Femur (tissue), 1 donor: ENCODE results near the gene KIF3B.
"Not testable (repeated sequence)": the region's sequence is repeated elsewhere in the genome, so short reads cannot be mapped to it uniquely, and the experiment has no call there.

Experiments used
- DNase-seq: peaks from one replicate; pipeline ENCODE4 v3.0.0-alpha.2; 2017

Gene KIF3B

DNA sequence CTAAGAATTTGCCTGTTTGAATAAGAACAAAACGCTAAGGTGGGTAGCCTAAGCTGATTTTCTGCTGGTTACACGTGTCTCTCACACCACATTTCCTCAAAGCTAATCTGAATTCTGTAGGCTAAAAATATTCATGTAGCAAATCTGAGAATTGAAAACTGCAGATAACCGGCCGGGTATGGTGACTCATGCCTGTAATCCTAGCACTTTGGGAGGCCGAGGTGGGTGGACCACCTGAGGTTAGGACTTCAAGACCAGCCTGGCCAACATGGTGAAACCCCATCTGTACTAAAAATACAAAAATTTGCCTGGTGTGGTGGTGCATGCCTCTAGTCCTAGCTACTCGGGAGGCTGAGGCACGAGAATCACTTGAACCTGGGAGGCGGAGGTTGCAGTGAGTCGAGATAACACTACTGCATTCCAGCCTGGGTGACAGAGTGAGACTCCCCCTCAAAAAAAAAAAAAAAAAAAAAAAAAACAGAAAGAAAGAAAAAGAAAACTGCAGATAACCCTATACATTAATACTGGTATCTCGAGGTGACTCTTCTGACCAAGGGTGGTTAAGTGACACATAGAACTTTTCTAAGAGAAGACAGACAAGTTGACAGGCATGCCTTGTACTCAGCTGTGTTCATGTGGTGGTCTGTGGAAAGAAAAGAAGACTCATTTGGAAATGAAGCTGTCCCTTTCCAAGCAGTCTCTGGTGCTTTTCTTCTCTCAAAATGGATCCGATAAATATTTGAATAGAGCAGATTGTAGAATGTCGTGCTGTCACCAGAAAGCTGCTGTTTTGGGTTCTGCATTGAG lies 55.9 kb downstream of the KIF3B start:
- DNase-seq: no peak

DNA sequence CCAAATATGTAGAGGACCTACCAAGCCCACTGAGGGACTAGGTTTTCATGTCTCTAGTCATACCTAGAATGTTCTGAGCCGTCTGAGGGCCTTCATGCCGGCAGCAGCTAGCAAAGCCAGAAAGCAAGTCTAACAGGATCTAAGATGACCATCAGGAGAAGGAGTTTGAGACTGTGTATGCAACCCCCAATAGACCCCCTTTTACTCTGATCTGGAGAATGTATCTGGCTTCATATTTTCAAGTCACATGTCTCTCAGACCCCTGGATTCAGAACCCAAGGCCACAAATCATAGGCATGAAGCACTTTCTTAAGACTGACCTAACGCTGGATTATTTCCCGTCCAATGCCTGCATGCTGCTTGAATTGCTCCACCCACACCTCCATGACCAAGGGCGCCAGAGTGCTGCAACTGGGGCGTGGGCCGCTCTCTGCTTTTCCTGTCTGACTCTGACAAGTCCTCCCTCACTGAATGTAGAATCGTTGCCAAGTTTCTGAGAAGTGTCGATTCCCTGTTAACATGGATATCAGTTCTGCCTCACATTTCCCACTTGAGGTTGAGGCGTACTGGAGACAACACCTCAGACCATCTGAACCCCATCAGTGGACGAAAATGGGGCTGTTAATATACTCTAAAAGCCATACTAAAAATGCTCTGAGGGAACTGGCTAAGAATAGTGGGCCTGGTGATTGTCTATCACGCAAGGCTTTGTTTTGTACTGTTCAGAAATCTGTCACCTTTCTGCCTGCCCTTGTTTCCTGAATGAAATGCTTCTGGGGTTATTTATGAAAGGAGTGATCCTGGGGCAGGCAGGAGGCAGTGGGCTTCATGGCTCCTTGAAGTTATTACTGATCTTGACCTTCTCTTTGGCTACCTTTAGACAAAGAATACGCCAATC lies 56.8 kb downstream of the KIF3B start:
- DNase-seq: peak; percentile 50

DNA sequence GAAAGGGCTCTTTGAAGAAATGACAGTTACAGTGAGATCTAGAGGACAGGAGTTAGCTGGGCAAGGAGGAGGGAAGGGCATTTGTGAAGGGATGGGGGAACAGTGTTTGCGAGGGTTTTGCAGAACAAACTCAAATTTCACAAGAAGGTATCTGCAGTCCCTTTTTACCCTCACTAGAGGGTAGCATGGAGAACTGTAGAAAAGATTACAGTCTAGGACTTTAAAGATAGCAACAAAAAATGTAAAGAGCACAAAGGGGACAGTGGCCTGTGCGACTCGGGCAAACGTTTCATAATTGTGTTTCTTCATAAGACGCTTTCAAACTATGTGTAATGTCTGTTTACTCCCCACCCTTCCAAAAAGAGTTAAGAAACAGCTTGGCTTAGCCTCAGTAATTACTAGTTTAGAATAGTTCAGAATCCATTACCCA lies 59.5 kb downstream of the KIF3B start:
- no peak for DNase-seq

DNA sequence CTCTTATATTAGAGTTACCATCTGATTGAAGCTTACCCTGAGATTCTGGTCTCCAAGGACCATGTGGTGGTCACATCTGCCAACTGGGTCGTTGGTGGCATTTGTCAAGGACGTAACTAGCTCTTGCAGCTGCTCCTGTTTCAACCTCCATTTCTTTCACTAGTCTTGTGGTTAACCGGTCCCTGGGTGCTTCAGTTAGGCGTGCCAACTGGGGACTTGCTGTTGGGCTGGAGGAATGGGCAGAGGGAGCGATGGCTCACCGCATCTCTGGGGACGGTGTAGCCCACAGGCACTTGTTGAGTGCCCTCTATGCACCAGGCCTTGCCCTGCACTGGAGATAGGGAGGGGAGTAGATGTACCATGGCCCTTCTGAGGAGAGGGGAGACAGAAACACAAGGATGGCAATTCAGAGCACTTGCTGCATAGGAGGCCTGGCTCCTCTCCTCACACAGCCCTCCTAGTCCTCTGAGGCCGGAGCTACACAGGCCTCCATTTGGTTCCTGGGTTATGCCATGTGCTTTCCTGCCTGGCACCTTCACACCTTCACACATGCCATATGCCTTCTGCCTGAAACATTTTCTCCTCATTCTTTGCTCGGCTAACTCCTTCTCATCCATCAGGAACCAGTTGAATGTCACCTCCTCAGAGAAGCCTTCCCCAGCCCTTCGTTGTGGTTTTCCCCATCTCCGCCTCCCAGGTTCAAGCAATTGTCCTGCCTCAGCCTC lies 60.6 kb downstream of the KIF3B start:
- peak; percentile 42 for DNase-seq

DNA sequence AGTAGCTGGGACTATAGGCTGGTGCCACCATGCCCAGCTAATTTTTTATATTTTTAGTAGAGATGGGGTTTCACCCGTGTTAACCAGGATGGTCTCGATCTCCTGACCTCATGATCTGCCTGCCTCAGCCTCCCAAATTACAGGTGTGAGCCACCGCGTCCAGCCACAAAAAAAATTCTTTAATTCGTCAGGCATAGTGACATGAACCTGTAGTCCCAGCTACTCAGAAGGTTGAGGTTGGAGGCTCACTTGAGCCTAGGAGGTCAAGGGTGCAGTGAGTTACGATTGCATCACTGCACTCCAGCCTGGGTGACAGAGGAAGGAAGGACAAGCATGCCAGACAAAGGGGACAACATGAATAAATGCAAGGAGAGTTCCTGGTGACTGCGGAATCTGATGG lies 61.2 kb downstream of the KIF3B start:
- DNase-seq: no peak

DNA sequence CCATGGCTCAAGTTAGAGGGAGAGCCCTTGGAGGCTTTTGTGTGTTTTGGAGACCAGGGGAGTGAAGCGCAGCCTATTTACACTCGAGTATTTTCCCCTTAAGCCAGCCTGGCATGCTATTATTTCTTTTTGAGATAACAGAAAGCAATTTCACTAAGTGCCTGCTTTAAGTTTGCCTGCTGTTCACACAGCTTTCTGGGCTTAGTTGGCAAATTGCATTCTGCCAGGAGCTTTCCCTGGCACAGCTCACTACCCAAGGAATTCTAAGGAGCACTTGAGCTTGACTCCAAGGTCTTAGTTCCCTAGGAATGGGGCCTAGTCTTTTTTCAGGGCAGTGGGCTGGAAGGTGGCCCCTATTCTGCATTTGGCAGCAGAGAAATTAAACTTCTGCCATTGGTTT lies 61.7 kb downstream of the KIF3B start:
- no peak for DNase-seq

DNA sequence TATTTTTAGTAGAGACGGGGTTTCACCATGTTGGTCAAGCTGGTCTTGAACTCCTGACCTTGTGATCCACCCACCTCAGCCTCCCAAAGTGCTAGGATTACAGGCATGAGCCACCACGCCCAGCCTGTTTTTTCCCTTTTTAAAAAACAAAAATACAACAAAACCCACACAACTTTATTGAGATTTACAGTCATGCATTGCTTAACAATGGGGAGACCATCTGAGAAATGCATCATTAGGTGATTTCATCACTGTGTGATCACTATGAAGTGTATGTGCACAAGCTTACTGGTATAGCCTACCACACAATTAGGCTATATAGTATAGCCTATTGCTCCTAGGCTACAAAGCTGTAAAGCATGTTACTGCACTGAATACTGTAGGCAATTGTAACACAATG lies 63.6 kb downstream of the KIF3B start:
- DNase-seq: not testable (repeated sequence)

DNA sequence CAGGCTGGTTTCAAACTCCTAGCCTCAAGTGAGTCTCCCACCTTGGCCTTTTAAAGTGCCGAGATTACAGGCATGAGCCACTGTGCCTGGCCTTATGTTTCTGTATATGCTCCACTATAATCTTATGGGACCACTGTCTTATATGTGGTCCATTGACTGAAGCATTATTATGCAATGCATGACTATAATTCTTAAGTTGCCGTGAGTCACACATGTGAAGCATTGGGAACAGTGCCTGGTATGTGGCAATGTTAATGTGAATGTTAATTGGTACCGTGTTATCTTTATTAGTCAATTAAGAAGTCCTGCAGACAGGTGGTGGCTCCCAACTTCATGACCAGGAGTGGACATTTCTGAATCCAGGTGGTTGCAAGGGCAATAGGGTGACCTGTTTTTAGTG lies 66.0 kb downstream of the KIF3B start:
- no peak for DNase-seq

DNA sequence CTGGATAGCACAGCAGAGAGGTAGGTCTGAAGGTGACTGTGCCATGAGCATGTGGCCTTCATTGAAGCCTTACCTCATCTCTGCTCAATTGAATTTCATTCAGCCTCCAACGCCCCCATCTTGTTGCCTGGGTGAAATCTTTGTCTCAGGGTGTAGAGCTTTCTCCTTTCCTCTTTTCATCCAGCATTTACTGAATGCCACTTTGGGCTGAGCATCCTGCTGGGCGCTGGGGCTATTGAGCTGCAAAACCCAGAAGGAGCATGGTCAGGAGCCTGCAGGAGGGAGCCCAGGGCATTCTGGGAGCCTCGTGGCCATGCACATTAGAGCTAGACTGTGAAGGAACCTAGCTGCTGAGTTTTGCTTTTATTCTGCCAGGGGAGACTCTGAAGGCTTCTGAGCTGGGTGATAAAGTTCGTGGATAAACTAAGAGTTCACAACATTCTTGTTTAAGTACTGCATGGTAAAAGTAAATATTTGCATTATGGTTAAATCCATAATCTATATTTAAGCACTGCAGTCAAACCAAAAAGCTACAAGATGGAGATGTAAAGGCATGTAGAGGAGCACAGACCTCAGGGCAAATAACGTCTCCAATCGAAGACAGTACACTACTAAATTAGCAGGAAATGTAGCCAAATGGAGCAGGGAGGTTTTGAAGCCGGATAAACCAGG lies 67.5 kb downstream of the KIF3B start:
- no peak for DNase-seq

DNA sequence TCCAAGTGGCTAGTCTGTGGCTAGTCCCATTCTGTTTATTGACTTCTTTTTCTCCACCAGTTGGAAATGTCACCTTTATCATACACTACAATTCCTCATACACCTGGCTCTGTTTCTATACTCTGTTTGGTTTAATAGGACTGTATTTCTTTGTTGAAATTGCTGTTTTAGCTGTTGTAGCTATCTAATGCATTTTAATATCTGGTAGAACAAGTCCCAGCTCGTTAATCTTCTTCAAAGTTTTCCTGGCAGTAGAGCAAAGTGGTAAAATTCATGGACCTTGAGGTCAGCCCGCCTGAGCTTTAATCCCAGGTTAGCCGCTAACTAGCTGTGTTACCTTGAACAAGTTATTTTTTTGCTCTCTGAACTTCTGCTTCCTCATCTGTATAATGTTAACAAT lies 70.8 kb downstream of the KIF3B start:
- DNase-seq: no peak

DNA sequence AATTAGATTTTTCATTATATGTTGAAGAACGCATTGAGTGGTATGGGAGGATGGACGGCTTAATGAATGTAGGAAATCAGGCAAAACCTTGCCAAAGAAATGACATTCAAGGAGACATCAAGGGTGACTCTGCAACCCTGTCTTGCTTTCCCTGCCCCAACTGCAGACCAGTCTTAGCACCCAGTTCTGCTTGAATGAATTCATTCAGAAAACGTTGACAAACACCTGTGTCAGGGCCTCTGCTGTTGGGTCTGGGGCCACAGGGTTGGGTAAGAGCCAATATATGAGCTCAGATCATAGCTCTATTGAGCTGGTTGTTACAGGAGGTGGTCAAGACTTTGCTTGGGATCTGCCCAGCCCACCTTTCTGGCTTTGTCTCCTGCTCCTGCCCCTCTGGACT lies 73.0 kb downstream of the KIF3B start:
- DNase-seq: no peak

DNA sequence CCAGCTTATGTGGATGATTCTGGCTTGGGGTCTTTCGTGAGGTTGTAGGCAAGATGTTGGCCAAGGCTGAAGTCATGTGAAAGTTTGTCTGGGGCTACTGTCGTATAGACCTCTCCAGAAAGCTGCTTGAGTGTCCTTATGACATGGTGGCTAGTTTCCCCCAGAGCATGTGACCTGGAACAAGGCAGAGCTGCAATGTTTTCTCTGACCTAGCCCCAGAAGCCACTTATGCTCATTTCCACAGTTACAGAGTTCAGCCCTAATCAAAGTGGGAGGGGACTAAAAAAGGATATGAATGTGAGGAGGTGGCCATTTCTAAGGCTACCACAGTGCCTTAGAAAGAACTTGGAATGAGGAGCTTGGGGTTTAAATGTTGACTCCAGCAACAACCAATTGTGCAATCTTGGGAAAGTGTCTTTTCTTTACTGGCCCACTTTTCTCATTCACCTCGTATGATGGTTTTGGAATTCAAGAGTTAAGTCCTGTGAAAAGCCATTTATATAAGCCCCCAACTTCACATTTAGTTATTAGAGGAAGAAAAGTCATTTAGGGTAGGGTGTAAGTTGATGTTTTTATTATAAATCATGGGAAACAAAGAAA lies 74.8 kb downstream of the KIF3B start:
- no peak for DNase-seq

DNA sequence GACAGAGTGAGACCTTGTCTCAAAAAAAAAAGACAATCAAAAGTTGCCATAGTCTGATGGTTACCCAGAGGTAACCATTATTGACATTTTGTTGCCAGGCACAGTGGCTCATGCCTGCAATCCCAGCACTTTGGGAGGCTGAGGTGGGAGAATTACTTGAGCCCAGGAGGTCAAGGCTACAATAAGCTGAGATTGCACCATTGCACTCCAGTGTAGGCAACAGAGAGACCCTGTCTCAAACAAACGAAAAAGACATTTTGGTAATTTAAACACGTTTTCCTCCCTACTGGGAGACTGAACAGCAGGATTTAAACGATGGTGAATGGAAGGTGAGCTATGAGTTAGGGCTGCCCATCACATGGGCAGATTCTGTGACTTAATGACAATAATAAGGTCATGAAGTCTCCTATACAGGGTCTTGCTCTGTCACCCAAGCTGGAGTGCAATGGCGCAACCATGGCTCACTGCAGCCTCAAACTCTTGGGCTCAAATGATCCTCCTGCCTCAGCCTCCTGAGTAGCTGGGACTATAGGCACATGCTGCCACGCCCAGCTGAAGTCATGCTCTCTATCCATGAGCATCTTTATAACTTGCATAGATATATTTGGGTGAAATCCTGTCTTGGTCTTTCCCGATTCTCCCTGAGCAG lies 76.5 kb downstream of the KIF3B start:
- DNase-seq: no peak

DNA sequence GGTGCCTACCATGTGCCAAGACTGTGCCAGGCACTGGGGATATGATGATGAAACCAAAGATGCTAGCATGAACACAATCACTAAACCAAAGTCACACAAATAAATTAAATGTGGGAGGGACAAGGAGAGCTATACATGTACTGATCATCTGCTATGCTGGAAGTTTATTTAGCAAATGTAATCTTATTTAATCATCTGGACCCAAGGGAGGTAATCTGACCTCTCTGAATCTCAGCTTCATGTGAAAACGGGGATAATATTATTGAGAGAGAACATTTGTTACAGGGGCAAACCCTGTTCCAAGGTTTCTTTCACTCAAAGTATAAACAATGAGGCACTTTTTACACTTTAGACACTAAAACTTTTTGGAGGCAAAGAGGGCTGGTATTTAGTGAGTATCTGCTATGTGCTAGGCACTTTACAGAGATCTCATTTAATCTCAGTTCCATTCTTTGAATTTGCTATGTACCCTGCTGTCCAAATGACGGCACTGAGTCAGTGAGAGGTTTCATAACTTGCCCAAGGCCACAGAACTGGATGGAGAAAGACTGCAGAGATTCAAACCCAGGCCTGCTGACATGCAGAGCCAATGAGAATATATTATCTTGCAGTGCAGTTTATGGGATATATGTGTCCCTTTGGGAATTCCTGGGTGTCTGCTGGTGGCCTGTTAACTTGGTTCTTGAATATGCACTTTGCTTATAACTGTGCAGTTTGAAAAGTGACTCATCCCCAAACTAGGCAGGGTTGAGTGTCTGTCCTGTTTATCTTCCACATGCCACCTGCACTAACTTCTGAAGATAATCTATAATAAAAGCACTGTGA lies 77.4 kb downstream of the KIF3B start:
- DNase-seq: no peak

DNA sequence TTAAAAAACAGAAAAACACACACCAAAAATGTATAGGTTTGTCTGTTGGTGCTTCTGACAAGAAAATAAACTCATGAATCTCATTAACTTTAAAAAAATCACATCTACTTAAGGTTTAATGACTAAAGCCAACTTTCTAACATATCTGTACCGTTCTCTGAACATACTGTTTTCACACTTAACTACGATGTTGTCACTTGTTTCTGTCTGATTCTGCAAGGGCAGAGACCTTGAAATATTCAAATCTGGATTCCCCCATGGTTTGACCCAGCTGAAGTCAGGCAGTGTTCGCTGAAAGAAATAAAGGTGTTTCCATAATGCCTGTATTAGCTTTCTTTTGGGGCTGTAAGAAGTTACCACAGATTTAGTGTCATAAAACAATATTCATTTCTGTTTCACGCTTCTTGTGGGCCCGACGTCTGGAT lies 78.0 kb downstream of the KIF3B start:
- DNase-seq: no peak

DNA sequence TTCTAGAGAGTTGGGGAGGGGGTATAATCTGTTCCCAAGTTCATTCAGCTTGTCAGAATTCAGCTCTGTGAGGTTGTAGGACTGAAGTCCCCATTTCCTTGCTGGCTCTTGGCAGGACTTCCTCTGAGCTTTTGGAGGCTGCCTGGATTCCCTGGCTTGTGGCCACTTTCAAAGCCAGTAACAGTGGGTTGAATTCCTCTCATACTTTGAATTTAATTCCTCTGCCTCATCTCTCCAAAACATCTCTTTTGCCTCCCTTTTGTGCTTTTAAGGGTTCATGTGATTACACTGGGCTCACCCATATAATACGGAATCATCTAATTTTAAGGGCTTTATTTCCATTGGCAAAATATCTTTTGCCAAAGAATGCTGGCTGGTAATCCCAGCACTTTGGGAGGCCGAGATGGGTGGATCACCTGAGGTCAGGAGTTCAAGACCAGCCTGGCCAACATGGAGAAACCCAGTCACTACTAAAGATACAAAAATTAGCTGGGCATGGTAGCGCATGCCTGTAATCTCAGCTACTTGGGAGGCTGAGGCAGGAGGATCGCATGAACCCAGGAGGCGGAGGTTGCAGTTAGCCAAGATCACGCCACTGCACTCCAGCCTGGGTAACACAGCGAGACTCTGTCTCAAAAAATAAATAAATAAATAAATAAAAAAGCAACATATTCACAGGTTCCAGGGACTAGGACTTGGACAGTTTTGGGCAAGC lies 78.6 kb downstream of the KIF3B start:
- DNase-seq: not testable (repeated sequence)

DNA sequence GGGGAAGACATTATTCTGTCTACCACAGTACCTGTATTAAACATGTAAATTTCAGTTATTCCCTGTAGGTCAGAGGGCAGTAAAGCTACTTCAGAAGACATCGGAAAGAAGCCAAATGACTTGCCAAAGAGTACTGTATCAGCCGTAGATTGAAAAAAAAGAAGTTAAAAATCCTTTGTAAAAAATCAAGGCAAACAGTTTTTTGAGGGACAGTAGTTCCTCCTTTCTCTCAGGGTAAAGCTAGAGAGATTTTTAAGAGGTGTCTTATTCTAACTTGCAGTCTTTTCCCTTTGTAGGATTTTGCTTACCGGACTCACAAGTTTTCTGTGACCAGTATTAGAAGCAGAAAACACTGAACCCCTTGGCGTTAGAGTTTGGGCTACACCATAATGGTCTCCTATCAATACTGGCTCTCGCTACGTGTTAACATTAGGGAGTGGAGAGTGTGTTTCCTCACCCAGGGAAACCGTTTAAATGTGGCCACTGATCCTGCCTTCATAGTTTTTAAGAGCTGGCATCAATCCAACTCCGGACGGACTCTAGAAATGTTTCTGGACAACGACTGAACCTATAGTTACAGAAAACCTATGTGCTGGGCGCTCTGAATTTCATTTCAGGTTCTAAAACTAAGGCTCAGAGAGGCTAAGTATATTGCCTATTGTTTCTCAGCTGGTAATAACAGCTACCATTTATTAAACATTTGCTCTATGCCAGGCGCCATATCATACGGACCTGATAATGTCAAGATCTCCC lies 79.3 kb downstream of the KIF3B start:
- no peak for DNase-seq

DNA sequence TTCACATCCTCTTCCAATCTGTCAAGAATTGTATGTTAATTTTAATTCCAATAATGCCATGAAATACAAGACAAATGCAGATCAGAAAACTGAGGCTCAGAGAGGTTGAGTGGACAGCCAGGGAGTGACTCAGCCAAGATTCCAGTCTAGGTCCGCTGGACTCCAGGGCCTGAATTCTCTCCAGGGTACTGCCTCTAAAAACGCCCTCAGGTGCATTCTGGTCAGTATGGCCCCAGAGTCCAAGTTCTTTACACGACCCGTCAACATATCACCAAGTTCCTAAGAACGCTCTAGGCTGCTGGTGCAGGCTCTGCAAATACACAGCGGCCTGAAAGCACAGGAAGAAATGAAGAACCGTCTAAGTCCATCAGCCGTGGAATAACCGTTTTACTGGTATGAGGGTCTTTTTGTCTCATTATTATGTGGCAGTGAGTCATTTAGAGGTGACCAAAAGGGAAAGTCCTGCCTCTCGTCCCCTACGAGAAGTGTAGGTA lies 80.0 kb downstream of the KIF3B start:
- DNase-seq: no peak
